Body of pancreas (tissue), 4 donors: Measurements from ENCODE around the gene MVP.

Source experiments
- CTCF ChIP-seq, 7 experiments: fragments of 450-650 bp in 4 of 7; fragments of 200-600 bp in 3 of 7; sonication (generic) in 3 of 7; IDR thresholded peaks; one replicate each; pipeline ENCODE4 v1.5.1; 2016 to 2019; ENCODE audit warnings: antibody characterized with exemption in 7 of 7
- POLR2A ChIP-seq, 3 donors: fragments of 450-650 bp; IDR thresholded peaks; one replicate each; pipeline ENCODE4 v1.6.1; 2016; ENCODE audit warnings: antibody characterized with exemption in 3 of 3, mild to moderate bottlenecking in 2 of 3

- TF ChIP-seq POLR2A (IDR thresholded peaks at IDR 0.05) (no peak), CTCF (IDR thresholded peaks at IDR 0.05) (no peak)
Measured at GRCh38 chr16:29843931-29844330, 23.7 kb downstream of the MVP start.
